Activated CD4-positive, alpha-beta T cell treated with anti-CD3 and anti-CD28 coated beads for 24 hours (primary cell): ENCODE results near the gene FBXL4.

Source experiments
- DNase-seq, 2 donors: peaks; one replicate each; pipeline ENCODE4 v3.0.0-alpha.2; 2020; ENCODE audit warnings: low read depth in 2 of 2

The FBXL4 gene

DNA sequence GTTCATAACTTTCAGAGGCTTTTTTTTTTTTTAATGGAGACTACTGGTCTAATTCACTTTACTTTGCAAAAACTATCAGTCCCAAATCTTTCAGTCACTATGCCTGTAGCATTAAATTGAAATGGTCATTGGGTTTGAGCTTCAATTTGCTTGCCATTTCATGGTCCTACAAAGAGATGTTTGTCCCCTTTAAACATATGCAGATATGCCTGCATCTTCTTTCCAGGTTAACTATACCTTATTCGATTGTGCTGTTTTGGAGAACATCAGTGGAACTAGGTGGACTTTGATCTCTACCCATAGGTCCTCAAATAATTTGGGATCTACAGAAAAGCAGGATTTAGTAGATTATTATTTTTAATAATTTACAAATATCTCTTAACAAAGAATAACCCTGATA is 108.8 kb downstream of the FBXL4 start:
- no peak for DNase-seq

DNA sequence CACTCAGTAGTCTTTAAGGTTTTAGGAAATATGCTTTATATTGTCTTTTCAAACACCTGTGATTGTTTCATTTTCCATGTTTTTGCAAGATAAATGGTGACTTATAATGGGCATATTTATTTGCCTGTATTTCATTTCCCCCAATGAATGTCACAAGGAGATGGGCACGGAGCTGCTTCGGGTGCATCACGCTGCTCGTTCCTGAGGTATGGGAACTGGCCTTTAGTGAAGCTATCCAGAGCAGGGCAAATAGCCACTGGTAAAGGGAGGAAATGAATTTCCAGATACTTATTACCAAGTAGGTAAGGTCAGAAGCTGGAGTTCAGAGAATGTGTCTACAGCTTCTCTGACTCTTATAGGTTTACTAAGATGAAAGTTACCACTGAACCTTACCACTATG is 109.7 kb downstream of the FBXL4 start:
- no peak for DNase-seq

DNA sequence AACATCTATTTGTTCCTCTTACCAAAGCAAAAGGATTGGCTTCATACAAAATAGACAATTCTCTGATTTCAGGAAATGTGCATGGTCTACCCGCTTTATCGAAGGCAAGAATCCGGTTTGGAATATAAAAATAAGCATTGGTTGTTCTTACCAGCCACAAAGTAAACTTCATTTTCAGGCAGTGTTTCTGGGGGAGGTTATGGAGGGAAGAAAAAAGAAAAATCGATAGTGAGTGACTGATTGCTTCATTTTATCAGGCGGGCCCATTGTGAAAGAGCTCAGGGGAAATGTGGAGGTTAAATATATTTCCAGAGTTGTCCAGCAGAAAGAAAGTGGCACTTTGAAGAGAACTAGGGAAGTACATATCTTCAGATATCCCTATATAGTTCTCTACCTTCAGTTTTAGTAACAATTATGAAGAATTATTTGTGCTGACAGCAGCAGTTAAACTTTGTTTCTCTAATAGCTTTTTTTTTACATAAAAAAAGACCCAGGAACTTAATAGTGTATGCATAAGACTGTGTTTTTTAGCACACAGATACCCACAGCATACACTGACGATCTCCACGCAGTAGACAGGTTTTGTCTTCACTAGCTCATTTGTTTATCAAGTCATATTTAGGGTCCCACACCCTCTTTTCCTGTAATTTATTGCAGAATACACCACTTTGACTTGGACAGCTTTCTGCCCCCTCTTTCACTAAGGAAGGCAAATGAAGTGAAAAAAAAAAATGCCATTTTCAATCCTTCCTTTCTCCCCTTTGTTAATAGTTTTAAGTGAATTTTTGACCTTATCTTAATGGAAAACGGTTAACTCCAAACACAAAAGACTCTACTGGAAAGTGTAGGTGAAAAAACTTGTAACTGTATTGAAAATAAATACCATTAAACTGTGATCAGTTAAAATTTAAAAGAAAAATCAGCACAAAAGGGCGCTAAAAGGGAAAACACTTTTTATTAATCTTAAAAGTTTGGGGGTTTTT is 110.5 kb downstream of the FBXL4 start:
- DNase-seq: no peak

DNA sequence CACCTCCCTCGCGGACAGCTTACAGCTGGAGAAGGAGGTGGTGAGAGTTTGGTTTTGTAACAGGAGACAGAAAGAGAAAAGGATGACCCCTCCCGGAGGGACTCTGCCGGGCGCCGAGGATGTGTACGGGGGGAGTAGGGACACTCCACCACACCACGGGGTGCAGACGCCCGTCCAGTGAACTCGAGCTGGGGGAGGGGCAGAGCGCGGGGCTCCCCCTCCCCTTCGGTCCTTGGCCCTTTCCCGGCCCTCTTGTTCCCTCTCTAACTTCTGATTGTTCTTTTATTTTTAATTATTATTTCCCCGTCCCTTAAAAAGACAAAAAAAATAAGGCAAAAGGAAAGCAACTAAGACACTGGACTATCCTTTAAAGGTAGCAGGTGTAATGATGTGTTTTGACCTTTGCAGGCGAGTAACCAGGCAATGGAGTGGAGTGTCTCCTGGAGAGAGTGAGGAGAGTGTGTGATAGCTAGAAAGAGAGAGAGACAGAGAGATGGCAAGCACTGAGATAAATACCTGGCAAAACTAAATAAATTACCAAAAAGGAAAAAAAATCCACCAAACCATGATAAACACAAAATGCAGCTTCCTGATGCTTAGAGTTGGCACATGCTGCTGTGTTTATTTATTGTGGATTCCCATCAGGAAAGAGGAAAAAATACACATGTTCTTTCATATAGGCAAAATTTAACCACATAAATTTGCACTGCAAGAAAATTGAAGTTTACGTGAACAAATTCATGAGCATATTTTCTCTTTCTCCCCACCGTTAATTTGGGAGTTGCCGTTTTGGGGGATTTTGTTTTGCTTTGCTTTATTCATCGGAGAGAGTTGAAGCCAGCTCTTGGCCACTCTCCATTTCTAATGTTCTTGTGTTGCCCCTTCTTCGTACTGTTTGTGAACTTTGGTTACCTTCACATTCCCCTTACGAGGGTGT is 111.5 kb downstream of the FBXL4 start:
- no peak for DNase-seq

DNA sequence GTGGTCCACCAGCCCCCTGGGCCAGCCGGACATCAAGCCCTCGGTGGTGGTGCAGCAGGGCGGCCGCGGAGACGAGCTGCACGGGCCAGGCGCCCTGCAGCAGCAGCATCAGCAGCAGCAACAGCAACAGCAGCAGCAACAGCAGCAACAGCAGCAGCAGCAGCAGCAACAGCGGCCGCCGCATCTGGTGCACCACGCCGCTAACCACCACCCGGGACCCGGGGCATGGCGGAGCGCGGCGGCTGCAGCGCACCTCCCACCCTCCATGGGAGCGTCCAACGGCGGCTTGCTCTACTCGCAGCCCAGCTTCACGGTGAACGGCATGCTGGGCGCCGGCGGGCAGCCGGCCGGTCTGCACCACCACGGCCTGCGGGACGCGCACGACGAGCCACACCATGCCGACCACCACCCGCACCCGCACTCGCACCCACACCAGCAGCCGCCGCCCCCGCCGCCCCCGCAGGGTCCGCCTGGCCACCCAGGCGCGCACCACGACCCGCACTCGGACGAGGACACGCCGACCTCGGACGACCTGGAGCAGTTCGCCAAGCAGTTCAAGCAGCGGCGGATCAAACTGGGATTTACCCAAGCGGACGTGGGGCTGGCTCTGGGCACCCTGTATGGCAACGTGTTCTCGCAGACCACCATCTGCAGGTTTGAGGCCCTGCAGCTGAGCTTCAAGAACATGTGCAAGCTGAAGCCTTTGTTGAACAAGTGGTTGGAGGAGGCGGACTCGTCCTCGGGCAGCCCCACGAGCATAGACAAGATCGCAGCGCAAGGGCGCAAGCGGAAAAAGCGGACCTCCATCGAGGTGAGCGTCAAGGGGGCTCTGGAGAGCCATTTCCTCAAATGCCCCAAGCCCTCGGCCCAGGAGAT is 112.4 kb downstream of the FBXL4 start:
- DNase-seq: no peak

DNA sequence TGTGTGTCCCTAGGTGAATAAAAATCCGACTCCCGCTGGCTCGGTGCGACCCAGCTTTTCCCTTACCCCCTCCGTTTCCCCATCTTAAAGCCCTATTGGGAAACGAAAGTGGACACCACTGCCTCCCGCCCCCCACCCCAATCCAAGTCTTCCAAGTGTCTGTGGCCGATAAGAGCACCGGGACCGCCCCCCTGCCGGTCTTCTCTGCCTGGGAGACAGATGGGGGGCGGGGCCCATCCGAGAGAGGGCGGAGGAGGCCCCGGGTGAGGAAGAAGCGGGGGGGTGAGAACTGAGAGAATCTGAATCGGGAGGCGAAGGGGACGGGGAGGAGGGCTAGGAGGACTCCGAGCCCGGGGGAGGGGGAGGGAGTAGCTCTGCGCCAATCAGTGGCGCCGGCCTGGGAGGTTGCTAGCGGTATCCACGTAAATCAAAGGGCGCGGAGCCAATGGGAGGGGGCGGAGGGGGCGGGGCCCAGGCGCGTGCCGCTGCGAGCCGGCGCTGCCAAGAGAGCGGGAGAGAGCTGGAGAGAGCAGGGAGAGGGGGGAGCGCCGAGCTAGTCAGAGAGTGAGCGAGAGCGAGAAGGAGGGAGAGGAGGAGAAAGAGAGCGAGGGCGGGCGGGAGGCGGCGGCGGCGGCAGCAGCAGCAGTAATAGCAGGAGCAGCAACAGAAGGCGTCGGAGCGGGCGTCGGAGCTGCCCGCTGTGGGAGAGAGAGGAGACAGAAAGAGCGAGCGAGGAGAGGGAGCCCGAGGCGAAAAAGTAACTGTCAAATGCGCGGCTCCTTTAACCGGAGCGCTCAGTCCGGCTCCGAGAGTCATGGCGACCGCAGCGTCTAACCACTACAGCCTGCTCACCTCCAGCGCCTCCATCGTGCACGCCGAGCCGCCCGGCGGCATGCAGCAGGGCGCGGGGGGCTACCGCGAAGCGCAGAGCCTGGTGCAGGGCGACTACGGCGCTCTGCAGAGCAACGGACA is 113.4 kb downstream of the FBXL4 start, which contains the start of gene POU3F2:
Gene POU3F2 (plus strand): TSS at position 515 of the 972 bp plus-strand sequence. CDS start 300 bp downstream, at position 815.
- DNase-seq: peak; percentile 40 to 51

DNA sequence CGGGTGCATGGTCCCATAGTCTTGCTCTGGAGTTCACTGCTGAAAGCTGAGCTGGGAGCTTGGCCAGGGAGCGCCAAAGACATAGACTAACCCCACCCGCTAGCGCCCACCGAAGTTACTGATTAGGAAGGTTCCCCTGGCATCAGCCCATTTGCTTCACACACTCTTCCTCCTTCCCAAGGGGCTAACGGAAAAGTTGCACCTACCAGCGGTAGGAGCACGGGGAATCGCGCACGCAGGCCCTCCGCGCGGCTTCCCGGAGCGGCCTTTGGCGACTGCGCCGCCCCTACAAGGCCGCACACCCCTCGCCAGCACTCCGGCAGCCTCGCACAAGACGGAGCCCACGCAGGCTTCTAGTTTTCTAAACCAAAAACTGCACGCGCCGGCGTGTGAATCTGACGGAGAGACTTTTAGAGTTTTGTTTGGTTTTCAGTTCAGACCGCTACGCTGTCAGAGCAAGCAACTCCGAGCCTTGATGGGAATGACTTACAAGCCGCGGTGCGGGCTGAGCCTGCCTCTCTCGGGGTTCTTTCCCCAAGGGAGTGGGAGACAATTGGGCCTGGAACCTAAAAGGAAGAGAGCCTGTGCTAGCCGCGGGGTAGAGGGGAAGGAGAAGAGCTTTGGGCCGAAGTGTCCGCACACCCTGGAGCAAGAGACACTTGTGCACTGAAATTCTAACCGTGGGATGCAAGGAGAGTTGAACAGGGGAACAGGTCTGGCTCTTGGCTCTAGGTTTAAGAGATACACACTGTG is 114.3 kb downstream of the FBXL4 start:
- no peak for DNase-seq

DNA sequence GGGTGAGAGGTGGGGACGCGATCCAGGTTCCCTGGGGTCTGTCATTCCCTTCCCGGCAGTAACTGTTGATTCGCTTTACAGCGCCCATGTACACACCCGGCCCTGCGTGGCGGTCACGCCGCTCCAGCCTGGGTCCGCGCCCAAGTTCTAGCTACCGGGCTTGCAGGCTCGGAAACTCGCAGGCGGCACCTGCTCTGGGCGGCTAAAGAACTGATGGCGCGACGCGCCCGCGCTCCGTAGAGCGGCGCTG is 114.8 kb downstream of the FBXL4 start:
- no peak for DNase-seq

DNA sequence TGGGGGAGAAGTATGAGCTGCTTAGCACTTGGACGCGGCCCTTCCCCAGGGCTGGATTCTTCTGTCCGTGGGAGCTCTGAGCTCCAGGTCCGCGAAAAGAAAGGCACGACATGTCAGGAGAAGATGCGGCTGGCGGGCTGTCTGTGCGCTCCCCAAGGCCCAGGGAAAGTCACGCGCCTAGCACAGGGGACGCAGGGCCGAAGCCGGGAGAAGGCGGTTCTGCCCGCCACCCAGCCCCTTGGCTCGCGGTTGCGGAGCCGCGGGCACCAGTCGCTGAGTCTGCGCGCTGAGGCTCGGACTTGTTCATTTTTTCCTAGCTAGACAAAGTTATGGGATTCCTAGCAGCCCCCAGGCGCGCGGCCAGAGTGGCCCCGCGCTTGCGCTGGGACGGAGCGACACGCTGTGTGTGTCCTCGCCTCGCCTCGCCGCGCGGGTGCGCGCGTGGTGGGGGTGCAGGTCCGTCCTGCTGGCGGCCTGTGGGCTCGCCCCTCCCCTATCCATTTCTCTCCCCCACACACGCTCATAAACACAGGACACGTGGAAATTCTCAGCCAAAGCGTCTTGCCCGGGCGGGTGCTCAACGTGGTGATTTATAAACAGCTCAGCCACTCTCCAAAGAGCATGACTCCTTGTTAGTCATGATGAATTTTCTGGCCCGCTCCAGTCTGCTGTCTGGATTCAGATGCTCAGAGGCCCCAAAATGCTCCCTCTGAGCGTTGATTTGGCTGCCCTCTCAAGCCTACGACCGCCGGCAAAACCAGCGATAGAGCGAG is 115.3 kb downstream of the FBXL4 start:
- DNase-seq: no peak

DNA sequence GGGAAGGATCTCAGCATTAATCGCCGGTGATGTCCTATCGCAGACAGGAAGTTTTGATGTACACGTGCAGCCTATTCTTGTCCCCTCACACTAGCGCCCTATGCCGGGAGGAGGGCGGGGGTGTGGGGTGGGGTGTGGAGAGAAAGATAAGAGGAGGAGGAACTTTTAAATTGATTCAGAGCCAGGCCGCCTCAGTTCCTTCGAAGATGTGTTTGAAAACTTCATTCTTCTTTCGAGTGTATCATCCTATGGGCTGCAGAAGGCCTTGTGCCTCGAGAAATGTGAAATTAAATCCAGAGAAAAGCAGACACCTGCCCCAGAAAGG is 115.8 kb downstream of the FBXL4 start:
- no peak for DNase-seq

DNA sequence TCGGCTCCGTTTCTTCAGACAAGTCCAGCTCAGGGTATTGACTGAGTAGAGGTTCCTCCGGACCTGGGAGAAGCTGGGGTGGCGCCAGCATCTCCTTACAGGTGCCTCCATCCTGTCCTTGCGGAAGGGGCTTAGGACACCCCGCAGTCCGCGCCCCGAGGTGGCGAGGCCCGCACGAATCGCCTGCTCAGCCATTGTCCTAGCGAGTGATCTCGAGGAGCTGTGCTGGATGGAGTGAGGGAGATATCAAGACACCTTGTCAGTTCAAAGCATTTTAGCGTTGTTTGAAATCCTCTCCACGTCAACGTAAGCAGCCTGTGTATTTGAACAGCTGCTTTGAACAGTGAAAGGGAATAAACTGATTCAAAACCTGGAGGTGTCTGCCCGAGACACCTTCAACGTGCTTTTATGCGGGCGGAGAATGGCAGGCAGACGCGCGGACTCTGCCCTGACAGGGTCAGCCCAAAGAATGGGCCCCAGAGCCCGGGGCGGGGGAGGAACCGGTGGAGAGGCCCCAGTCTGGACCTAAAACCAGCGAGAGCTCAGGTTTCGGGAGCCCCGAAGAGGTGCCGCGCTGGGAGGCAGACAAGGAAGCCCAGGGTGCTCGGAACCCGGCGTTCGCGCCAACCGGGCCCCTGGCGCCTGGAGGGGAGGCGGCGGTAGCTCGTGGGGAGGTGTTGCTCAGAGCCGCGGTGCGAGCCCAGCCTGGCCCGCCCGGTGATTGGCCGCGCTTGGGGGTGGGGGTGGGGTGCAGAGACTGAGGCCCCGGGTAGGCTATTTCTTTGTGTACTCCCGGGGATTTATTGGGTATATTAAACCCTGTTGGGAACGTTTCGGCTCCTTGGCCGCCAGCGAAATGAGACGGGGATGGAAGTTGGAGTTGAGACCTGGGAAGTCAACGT is 116.4 kb downstream of the FBXL4 start:
- no peak for DNase-seq

DNA sequence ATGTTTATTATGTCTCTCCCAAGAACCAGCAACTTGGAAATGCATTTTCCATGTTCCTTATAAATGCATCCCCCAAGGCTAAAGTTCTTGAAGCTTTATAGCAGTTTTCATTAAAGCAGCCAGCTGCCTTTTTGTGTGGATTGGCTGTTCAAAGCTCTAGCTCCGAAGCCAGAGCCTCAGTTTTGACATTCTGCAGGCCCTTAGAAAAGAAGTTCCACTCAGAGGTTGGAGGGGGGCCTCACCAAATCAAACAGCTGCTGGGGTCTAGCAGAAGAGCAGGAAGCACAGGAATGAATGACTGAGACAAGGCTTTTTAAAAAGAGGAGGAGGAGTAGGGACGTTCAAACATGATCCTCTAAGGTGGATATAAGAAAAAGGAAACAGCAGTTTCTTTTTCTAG is 117.6 kb downstream of the FBXL4 start:
- no peak for DNase-seq

DNA sequence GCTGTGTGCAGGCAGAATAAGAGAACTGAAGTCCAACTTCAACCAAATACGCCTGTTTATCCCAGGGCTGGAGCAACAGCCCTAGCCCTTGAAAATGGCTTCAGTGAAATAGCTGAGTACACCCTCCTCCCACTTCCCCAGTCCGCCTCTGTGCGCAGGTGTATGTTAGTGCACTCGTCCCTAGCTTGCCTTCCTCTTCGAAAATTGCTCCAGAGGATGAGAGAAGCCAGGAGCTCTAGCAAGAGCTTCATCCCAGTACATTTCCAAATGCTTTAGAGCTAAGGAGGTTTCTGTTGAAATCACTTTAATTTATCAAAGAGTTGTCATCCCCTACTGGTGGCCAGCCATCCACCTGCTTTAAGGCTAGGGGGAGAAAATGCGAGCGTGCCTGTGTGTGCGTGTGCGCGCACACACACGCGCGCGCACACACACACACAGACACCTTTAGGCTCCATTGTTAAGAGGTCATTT is 118.8 kb downstream of the FBXL4 start:
- DNase-seq: no peak

DNA sequence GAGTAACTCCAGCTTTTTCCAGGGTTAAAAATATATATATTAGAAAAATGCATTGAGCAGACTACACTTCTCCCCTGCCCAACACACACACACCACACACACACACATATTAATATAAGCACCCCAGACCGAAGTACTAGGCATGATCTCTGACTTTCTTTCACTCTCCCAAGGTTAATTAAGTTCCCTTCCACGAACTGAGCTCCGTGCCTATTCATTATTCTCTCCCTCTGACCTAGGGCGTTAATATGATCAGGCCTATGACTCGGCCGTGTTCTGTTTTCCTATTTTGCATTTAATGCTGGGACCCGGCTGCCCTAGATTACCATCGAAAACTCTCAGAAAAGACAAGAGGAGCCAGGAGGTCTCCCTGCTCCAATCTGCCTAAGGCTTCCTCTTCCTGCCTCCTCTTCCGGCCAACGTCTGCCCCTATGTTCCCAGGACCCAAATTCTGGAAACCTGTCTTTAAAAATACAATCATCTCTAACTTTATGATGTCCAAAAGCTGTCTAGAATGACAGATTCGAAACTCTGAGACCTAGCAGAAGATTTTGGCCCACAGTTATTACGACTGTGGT is 119.4 kb downstream of the FBXL4 start:
- no peak for DNase-seq

DNA sequence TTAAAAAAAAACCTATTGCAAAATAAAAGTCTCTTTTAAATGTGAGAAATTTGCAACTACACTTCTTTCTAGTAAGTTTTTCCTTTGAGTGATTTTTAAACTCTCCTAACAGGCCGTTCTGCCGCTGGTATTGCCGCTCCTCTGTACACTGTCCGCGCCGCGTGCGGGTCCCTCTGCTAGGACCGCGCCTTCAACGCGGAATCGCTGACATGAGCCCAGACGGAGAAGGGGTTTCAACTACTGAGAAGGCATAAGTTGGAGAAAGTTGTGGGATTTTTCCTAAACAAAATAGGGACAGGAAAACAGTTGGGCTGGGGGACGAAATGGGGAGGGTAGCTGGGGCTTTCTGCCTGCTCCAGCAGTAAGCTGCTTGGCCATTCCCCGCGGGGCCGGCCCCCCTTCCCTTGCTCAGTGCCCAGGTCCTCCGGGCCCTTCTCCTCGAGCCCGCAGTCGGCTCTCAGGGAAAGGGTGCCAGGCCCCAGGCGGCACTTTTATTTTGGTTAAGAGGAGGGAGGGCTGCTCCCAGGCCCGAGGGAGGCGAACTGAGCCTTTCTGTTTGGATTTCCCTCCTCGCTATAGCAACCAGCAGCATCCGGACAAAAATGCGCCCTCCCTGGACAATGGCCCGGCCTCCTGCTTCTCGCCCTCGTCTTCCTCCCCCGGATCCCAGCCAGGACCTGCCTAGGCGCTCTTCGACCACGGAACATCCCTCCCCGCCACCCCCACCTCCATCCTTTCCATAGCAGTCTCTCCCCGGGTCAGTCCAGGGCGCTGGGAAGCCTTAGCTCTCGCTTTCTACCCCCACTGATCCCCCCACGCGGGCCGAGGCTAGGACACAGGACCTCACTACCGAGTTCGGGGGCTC is 120.2 kb downstream of the FBXL4 start:
- DNase-seq: no peak

DNA sequence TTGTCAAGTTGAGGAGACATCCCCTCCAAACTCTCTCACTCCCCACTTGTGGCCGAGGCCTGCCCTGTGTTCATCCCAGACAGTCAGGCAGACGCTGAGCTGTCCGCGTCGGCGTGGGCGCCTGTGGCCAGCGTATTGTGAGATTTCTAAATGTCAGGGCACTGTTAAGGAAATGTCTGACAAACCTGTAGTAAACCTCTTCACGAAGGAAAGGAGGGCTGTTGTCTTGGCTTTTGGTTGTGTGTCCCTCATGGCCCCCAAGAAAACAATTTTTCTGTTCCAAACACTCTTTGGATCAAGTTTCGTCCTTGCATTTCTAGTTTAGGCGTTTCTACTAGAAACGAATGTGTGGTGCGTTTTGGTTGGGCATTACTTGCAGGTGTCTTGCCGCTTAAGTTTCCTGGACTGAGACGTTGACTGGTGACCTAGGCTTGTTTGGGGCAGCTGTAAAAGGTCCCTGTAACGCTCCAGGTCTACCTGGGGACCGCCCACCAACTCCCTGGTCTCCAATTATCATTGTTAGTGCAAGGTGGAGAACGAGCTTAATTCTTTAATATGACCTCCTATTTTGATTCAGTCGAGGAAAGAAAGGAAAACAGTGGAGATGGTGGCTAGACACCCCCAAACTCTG is 122.0 kb downstream of the FBXL4 start:
- DNase-seq: no peak
